Activated naive CD8-positive, alpha-beta T cell treated with anti-CD3 and anti-CD28 coated beads for 36 hours (primary cell): ENCODE data around the gene MAP3K1. TPM values are rescaled to one million over a fixed set of nuclear protein-coding genes. Genes with fewer than 3 reads are reported as not detected.

Source experiments
- DNase-seq: peaks from one replicate; pipeline ENCODE4 v3.0.0; 2021
- H3K27ac Mint-ChIP-seq: one replicate; pipeline ENCODE4 v1.8.0; 2022; ENCODE audit warnings: mild to moderate bottlenecking, moderate library complexity, mixed read lengths
- H3K27me3 Mint-ChIP-seq: one replicate; pipeline ENCODE4 v1.8.0; 2022; ENCODE audit warnings: mild to moderate bottlenecking, mixed read lengths
- H3K36me3 Mint-ChIP-seq: one replicate; pipeline ENCODE4 v1.8.0; 2021; ENCODE audit warnings: mild to moderate bottlenecking, mixed read lengths
- H3K4me1 Mint-ChIP-seq: one replicate; pipeline ENCODE4 v1.8.0; 2021; ENCODE audit warnings: mixed read lengths
- H3K4me3 Mint-ChIP-seq: one replicate; pipeline ENCODE4 v1.8.0; 2022; ENCODE audit warnings: mild to moderate bottlenecking, moderate library complexity, mixed read lengths
- H3K9me3 Mint-ChIP-seq: one replicate; pipeline ENCODE4 v1.8.0; 2022; ENCODE audit warnings: mixed read lengths
- total RNA-seq, 2 experiments: library from RNA; stranded (reverse); gene quantifications; one replicate each; pipeline ENCODE4 v1.2.3, GENCODE V29; 2021

Gene MAP3K1
- total RNA-seq, 2 experiments from 2014 or later: 10.1 to 10.6 TPM

DNA sequence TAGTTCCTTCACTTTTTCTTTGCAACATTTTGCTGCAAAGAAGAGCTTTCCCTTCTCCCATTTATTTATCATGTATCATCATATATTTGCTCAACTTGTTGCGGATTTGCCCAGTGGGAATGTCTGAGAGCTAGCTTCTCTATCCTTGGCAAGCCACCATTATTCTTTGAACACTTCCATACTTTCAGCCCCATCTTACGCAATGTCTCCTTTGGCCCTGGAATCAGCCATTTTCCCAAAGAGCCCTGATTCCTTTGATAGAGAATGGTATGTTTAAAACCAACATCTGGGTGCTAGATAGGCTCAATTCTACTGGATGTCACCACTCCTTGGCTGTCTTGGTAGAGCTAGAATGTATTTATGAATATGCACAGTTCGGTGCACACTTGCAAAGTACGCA lies 81.4 kb downstream of the MAP3K1 start:
- H3K27ac Mint-ChIP-seq: no peak overlapping the region
- H3K4me3 Mint-ChIP-seq: no peak overlapping the region
- peaks cover 4% of the 10 kb centered on the region for H3K4me1 Mint-ChIP-seq
- DNase-seq: no peak
- H3K36me3 Mint-ChIP-seq: peaks cover 11% of the 10 kb centered on the region
- no peaks in the 10 kb centered on the region for H3K9me3 Mint-ChIP-seq
- no peaks in the 10 kb centered on the region for H3K27me3 Mint-ChIP-seq

DNA sequence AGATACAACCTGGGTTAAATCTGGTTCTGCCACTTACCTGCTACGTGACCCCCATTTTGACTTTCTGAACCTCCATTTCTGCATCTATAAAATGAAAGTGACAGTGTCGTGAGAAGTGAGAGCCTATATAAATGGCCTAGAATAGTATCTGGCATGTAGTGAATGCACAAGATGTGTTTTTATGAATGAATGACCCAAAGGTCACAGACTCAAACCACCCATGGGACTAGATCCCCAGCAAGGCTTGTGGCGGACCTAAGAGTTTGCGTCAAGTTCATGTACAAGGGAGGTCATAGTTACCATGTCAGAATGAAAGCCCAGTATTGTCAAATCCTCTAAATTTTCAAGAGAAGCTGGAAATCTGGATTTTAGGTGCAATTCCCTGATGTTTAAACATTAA lies 82.9 kb downstream of the MAP3K1 start:
- no peaks in the 10 kb centered on the region for H3K9me3 Mint-ChIP-seq
- peaks cover 5% of the 10 kb centered on the region for H3K36me3 Mint-ChIP-seq
- no peak for DNase-seq
- peaks cover 4% of the 10 kb centered on the region for H3K4me1 Mint-ChIP-seq
- no peak overlapping the region for H3K27ac Mint-ChIP-seq
- H3K4me3 Mint-ChIP-seq: no peak overlapping the region
- no peaks in the 10 kb centered on the region for H3K27me3 Mint-ChIP-seq

DNA sequence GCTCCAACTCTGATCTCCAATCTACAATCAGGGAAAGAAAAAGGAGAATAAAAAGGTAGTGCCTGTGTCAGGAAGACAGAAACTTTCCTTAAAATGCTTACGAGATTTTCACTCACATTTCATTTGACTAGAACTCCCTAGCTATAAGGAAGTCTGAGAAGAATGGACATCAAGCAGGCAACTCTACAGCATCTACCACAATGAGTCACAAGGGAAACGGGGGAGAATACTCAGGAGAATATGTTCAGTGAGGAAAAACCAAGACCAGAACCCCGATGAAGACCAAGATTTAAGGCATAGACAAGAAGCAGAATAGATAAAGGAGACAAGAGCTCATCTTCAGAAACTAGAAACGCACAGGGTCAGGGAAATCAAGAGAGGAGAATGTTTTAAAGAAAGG lies 85.0 kb downstream of the MAP3K1 start:
- Mint-ChIP-seq H3K36me3 (peaks cover 2% of the 10 kb centered on the region), H3K27me3 (no peaks in the 10 kb centered on the region), H3K4me3 (no peak overlapping the region), H3K27ac (no peak overlapping the region), H3K4me1 (peaks cover 4% of the 10 kb centered on the region), H3K9me3 (no peaks in the 10 kb centered on the region)
- no peak for DNase-seq

DNA sequence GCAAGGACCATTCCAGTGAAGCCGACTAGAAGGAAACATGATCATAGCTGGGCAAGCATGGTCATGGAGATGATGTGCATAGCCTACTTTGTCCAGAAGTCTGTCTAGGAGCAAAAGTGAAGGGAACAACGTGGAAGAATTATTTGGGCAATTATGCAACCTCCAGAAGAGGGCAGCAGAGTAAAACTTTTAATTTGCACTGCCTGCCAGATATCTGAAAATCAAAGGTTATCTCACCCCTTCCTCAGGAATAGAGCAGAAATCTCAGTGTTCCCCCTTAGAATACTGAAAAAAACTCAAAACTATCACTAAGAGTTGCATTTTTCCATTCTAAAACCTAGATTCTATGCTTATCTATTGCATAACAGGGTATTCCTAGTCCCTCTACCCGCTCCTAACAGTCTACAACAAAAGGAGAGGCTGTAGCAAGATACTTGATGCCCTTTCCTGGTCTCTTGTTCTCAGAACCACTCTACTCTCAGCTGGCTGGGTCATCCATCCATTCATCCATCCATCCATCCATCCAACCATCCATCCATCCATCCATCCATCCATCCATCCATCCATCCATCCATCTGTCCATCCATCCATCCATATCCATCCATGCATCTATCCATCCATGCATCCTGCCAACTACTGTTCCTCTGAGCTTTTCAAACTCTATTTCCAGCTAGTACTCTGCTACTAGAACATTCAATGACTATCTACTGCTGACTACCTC lies 85.7 kb downstream of the MAP3K1 start:
- H3K27me3 Mint-ChIP-seq: no peaks in the 10 kb centered on the region
- H3K36me3 Mint-ChIP-seq: no peaks in the 10 kb centered on the region
- DNase-seq: no peak
- H3K9me3 Mint-ChIP-seq: no peaks in the 10 kb centered on the region
- no peak overlapping the region for H3K4me3 Mint-ChIP-seq
- no peak overlapping the region for H3K27ac Mint-ChIP-seq
- H3K4me1 Mint-ChIP-seq: peaks cover 4% of the 10 kb centered on the region

DNA sequence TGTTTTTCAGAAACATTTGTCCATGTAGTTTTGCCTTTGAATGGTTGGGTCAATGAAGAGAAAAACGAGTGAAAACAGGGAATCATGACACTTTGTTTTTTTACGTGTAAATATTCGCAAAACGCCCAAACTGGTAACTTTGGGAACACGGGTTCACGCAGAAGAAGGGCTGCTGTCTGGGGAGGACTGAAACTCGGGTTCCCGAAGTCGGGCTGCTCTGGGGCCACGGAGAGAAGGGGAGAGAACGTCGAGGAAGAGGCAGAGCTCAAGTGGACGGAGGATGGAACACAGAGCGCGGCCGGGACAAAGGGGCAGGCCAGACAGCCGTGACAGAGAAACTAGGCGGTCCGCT lies 93.6 kb downstream of the MAP3K1 start:
- Mint-ChIP-seq H3K9me3 (peaks cover 4% of the 10 kb centered on the region), H3K27me3 (peaks cover 6% of the 10 kb centered on the region), H3K27ac (peak overlapping the region; percentile 88), H3K4me1 (peaks cover 18% of the 10 kb centered on the region), H3K4me3 (peak overlapping the region; percentile 85), H3K36me3 (peaks cover 16% of the 10 kb centered on the region)
- no peak for DNase-seq

DNA sequence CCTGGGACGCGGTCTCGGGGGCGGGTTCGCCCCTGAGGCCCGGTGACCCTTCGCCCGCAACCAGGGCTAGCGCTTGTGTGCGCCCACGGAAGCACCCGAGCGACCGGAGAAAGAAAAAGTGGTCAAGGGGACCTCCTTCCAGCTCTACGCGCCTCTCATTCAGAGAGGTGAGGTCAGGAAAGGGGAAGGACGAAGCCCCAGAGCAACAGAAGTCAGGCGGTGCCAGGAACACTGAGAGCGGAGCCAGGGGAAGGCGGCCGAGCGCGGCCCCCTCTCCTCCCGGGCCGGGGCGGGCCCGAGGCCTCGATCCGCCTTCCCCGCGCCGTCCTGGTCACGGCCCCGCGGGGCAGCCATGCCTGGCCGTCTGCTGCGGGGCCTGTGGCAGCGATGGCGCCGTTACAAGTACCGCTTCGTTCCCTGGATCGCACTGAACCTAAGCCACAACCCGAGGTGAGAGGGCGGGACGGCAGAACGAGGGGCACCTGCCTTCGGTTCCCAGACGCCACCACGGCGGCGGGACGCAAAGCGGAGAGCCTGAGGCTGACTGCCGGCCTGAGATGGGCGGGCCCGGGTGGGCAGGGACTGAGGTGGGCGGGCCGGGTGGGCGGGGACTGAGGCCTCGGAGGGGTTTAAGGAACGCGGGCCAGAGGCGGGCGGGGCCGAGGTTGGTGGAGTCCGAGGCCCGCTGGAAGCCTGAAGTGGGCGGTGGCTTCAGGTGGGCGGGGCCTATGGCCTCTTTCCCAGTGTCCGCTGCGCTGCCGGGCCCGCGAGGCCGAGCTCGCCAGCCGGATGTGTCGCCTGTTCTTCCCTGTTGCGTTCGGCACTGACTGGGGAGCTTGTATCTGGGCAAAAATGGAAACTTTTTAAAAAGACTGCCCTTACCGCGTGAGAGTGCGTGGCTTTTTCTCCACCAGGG lies 94.2 kb downstream of the MAP3K1 start, which contains the start of gene SETD9:
Gene SETD9, plus strand, starts transcription at position 303 of the 916 bp plus-strand sequence. Its CDS starts 50 bp downstream, at position 353.
- peaks cover 6% of the 10 kb centered on the region for H3K27me3 Mint-ChIP-seq
- DNase-seq: peak; percentile 94
- peaks cover 16% of the 10 kb centered on the region for H3K36me3 Mint-ChIP-seq
- H3K9me3 Mint-ChIP-seq: peaks cover 4% of the 10 kb centered on the region
- H3K4me1 Mint-ChIP-seq: peaks cover 18% of the 10 kb centered on the region
- peak within 1 kb of the TSS; percentile 98 for H3K27ac Mint-ChIP-seq
- peak within 1 kb of the TSS; percentile 85 for H3K4me3 Mint-ChIP-seq

DNA sequence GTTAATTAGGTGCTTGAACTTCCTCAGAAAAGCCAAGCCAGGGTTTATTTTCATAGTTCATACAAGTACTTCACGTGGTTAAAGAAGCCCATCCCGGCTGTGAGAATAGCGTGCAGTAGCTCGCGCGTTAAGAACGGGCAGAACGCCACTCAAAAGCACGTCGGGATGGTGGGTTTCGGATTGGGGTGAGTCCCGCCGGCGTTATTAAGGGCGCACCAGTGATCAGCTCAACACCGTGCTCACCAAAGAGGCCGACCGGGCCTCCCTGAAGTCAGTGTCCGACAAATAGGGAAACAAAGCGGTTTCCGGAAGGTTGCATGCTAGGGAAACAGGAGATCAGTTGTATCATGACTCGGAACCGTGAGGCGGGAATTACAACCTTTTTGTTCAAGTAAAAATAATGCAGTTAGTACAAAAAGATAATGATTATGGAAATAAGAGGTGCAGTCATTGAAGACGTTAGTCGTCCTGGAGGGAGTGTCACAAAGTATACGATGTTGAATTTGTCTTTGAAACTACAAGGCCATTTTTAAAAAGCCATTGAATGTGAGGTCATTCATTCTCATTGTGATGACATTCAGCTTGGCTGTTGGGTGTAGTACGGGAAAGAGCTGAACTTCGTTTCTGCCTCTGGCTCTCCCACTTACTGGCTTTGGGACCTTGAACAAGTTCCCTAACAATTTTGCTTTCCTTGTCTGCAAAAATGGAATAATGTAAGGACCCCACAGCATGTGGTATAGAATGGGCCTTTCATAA lies 95.0 kb downstream of the MAP3K1 start:
- peaks cover 4% of the 10 kb centered on the region for H3K9me3 Mint-ChIP-seq
- DNase-seq: peak; percentile 50
- peak overlapping the region; percentile 85 for H3K4me3 Mint-ChIP-seq
- peaks cover 6% of the 10 kb centered on the region for H3K27me3 Mint-ChIP-seq
- H3K27ac Mint-ChIP-seq: peak overlapping the region; percentile 98
- peaks cover 18% of the 10 kb centered on the region for H3K4me1 Mint-ChIP-seq
- H3K36me3 Mint-ChIP-seq: peaks cover 16% of the 10 kb centered on the region

DNA sequence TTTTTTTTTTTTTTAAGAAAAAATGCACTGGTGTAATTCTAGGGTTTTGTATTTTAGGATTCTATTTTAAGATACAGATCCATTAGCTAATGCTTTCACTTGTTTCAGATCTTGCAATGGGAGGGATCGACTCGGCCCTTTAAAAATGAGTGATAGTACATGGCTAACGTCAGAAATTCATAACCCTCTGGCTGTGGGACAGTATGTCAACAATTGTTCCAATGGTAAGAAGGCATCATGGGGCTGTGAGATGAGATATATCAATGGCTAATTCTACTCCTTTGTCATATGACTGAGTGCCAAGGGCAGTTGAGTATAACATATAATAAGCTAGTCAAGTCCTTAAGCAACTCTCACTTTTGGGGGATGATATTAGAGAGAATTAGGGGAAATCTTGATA lies 98.4 kb downstream of the MAP3K1 start:
- peaks cover 21% of the 10 kb centered on the region for H3K36me3 Mint-ChIP-seq
- no peak overlapping the region for H3K4me3 Mint-ChIP-seq
- no peaks in the 10 kb centered on the region for H3K9me3 Mint-ChIP-seq
- no peak overlapping the region for H3K27ac Mint-ChIP-seq
- DNase-seq: no peak
- no peaks in the 10 kb centered on the region for H3K27me3 Mint-ChIP-seq
- peaks cover 17% of the 10 kb centered on the region for H3K4me1 Mint-ChIP-seq

DNA sequence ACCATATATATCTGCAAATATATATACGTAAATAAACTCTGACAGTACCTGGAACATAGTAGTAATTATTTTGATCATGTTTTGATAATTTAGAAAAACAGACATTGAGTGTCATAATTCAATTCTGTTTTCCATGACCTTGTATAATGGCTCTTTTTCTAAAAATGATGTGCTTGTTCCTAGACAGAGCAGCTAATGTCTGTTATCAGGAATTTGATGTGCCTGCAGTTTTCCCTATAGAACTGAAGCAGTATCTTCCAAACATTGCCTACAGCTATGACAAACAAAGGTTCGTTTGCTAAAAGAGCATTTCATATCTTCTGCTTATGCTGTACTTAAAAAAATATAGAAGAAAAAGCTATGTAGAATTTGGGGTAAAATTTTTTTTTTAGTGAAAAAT lies 99.3 kb downstream of the MAP3K1 start:
- Mint-ChIP-seq H3K9me3 (no peaks in the 10 kb centered on the region), H3K27ac (no peak overlapping the region), H3K36me3 (peaks cover 21% of the 10 kb centered on the region), H3K4me1 (peaks cover 14% of the 10 kb centered on the region), H3K27me3 (no peaks in the 10 kb centered on the region), H3K4me3 (no peak overlapping the region)
- DNase-seq: no peak

DNA sequence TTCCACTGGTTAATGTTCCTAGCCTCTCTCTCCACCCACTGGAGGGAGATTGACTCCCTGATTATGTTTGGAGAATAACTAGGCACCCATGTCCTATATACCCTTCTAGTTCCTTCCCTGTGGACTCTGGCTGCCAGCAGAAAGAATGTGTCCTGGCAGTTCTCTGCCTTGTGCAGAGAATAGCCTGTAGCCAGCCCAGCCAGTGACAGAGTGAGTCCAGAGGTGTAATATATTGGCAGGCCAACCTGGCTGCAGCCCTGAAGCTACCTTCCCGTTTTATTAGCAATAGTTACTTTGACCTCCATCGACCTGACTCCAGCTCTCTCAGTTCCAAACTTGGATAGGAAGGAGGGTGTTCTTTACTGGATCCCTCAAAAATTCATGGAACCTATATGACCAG lies 102.2 kb downstream of the MAP3K1 start:
- H3K9me3 Mint-ChIP-seq: no peaks in the 10 kb centered on the region
- no peak overlapping the region for H3K4me3 Mint-ChIP-seq
- no peaks in the 10 kb centered on the region for H3K27me3 Mint-ChIP-seq
- peaks cover 7% of the 10 kb centered on the region for H3K4me1 Mint-ChIP-seq
- no peak overlapping the region for H3K27ac Mint-ChIP-seq
- DNase-seq: no peak
- peaks cover 14% of the 10 kb centered on the region for H3K36me3 Mint-ChIP-seq

DNA sequence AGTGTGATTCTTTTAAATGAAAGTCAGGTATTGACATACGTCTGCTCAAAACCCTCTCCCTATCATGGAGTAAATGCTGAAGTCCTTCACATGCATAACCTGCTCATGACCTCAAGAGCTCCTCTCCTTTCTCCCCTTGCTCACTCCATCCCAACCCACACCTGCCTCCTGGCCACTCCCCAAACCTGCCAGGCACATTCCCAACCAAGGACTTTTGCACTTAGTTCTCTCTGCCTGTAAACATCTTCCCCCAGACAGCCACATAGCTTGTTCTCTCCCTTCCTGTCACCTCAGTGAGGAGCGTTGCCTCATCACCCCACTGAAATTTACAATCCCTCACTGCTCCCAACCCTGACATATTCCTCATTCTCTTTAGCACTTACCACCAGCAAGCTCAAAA lies 102.7 kb downstream of the MAP3K1 start:
- H3K4me3 Mint-ChIP-seq: no peak overlapping the region
- peaks cover 7% of the 10 kb centered on the region for H3K4me1 Mint-ChIP-seq
- no peak overlapping the region for H3K27ac Mint-ChIP-seq
- no peaks in the 10 kb centered on the region for H3K27me3 Mint-ChIP-seq
- H3K36me3 Mint-ChIP-seq: peaks cover 13% of the 10 kb centered on the region
- no peaks in the 10 kb centered on the region for H3K9me3 Mint-ChIP-seq
- DNase-seq: no peak

DNA sequence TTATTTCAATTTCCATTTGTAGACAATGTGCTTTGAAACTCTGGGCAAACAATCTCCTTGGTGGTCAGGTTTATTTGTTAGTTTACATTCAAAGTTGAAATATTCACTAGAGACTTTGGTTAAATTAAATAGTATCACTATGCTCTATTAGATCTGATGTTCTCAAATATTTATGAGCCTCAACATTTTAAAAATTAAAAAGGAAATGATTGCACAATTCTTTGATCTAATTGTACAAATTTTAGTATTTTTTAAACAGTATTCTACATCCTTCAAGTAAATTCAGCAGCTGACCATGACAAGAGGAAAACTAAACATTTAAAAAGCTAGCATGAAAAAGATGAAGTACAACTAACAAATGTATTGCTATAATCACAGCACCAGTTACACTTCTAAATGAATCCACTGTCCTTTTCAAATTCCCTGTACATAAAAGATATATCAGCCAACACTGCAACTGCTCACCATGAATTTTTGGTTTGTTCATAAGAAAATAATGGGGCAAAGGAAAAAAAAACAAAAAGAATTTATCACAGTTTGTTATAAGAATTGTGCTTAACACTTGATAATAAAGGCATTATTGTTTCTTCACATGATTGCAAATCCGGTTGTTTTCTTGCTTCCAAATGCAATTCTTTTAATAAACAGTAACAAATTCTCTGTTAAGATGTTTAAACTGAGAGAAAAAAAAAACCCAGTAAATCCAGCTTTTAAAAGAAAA lies 104.8 kb downstream of the MAP3K1 start:
- no peaks in the 10 kb centered on the region for H3K27me3 Mint-ChIP-seq

DNA sequence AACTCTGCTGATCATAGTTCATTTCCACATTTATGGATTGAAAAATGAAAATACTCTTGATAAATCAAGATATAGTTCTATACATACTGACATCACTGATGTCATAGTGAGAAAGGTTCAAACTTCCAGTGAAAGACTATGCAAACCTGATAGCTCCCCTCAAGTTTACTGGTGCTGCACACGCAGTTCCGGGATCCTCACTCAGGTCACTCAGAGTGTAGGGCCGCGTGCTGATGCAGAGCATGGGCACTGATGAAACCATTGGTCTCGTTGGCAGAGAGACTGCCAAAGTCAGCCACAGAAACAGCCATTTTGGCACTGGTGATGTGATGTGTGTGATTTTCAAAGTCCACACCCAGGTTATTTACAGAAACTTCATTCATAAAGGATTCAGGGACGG lies 107.6 kb downstream of the MAP3K1 start:
- DNase-seq: no peak
- Mint-ChIP-seq H3K27ac (no peak overlapping the region), H3K27me3 (no peaks in the 10 kb centered on the region), H3K4me3 (no peak overlapping the region), H3K4me1 (peaks cover 4% of the 10 kb centered on the region), H3K9me3 (no peaks in the 10 kb centered on the region), H3K36me3 (peaks cover 25% of the 10 kb centered on the region)

More for the DNA sequence above, 104.8 kb downstream of the MAP3K1 start:
- Mint-ChIP-seq H3K4me3 (no peak overlapping the region), H3K36me3 (peaks cover 15% of the 10 kb centered on the region), H3K4me1 (peaks cover 7% of the 10 kb centered on the region), H3K9me3 (no peaks in the 10 kb centered on the region), H3K27ac (no peak overlapping the region)
- DNase-seq: no peak

DNA sequence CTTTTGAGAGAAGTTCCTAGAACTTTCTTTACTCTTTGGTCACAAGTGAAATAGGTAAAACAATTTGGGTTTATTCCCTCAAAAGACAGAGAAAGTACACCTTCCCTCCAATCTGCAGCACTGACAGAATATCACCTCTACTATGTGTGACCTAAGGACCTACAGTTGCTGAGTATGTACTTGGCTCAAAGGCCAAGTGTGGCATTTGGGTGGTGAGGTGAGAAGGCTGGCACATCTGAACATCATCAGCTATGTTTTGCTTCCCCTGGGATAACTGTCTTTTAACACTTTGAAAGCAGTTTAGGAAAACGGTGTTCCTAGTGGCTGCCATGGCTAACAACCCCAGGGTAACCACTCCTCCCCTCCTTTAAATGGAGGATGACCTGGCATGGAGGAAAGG lies 119.0 kb downstream of the MAP3K1 start:
- Mint-ChIP-seq H3K4me1 (peaks cover 8% of the 10 kb centered on the region), H3K36me3 (peaks cover 15% of the 10 kb centered on the region), H3K27me3 (no peaks in the 10 kb centered on the region), H3K4me3 (no peak overlapping the region), H3K9me3 (no peaks in the 10 kb centered on the region), H3K27ac (no peak overlapping the region)
- DNase-seq: no peak
